WTC11 (cell line): ENCODE data around the gene PCBD2. TPM values are rescaled to one million over a fixed set of nuclear protein-coding genes. Genes with fewer than 3 reads are reported as not detected.

Source experiments
- ATAC-seq: fragments of 200-7000 bp; cut with Tn5 transposase; 2 replicates; pipeline ENCODE4 v1.10.0; 2021; ENCODE audit warnings: mild to moderate bottlenecking, moderate library complexity
- CTCF ChIA-PET: fragments of 300-600 bp; sonication (Branson Sonifier 250); formaldehyde crosslinking; loops from one replicate; lab custom pipeline; 2021; ENCODE audit warnings: antibody characterized with exemption; lab: Charles Lee
- POLR2A ChIA-PET: fragments of 350-600 bp; sonication (Branson Sonifier 250); formaldehyde crosslinking; loops from one replicate; lab custom pipeline; 2021; ENCODE audit warnings: antibody characterized with exemption; lab: Charles Lee
- DNase-seq: peaks from one replicate; pipeline ENCODE4 v3.0.0; 2021; ENCODE audit warnings: low spot score
- H3K27ac Mint-ChIP-seq: 2 replicates; pipeline ENCODE4 v1.8.0; 2021; ENCODE audit warnings: mixed read lengths
- H3K27me3 Mint-ChIP-seq: 2 replicates; pipeline ENCODE4 v1.8.0; 2021; ENCODE audit warnings: low read depth, mild to moderate bottlenecking, moderate library complexity, mixed read lengths
- H3K36me3 Mint-ChIP-seq: 2 replicates; pipeline ENCODE4 v1.8.0; 2021; ENCODE audit warnings: mixed read lengths
- H3K4me1 Mint-ChIP-seq: 2 replicates; pipeline ENCODE4 v1.8.0; 2022; ENCODE audit warnings: mixed read lengths
- H3K4me3 Mint-ChIP-seq: 2 replicates; pipeline ENCODE4 v1.8.0; 2021; ENCODE audit warnings: mild to moderate bottlenecking, moderate library complexity, mixed read lengths
- H3K9me3 Mint-ChIP-seq: 2 replicates; pipeline ENCODE4 v1.8.0; 2021; ENCODE audit warnings: mixed read lengths
- ARID4B ChIP-seq: sonication (generic); formaldehyde crosslinking; IDR thresholded peaks from 2 replicates; pipeline ENCODE4 v1.8.0; 2023; ENCODE audit warnings: missing genetic modification reagents, mild to moderate bottlenecking, borderline replicate concordance
- ELF4 ChIP-seq: sonication (generic); formaldehyde crosslinking; IDR thresholded peaks from 2 replicates; pipeline ENCODE4 v1.8.1; 2022; ENCODE audit warnings: low read depth, mild to moderate bottlenecking, moderate library complexity, missing genetic modification reagents
- GABPB1 ChIP-seq: sonication (generic); formaldehyde crosslinking; IDR thresholded peaks from 2 replicates; pipeline ENCODE4 v1.8.1; 2023; ENCODE audit warnings: mild to moderate bottlenecking, missing genetic modification reagents
- IRF2 ChIP-seq: sonication (generic); formaldehyde crosslinking; IDR thresholded peaks from 2 replicates; pipeline ENCODE4 v1.8.0; 2022; ENCODE audit warnings: low read depth, missing genetic modification reagents, borderline replicate concordance
- NFYB ChIP-seq: sonication (generic); formaldehyde crosslinking; conservative IDR thresholded peaks from 2 replicates; pipeline ENCODE4 v1.8.0; 2022; ENCODE audit warnings: low read depth, missing genetic modification reagents
- NR1H2 ChIP-seq: sonication (generic); formaldehyde crosslinking; IDR thresholded peaks from 2 replicates; pipeline ENCODE4 v1.9.0; 2021; ENCODE audit warnings: mild to moderate bottlenecking, moderate library complexity, missing genetic modification reagents
- NR2C2 ChIP-seq: sonication (generic); formaldehyde crosslinking; IDR thresholded peaks from 2 replicates; pipeline ENCODE4 v1.8.0; 2022; ENCODE audit warnings: mild to moderate bottlenecking, missing genetic modification reagents
- OVOL2 ChIP-seq: fragments of 250-450 bp; sonication (Bioruptor Pico); IDR thresholded peaks from 2 replicates; pipeline ENCODE4 v1.9.0; 2021; ENCODE audit warnings: mild to moderate bottlenecking, borderline replicate concordance
- RORB ChIP-seq: fragments of 250-450 bp; sonication (Bioruptor Pico); IDR thresholded peaks from 2 replicates; pipeline ENCODE4 v1.9.0; 2021; ENCODE audit warnings: mild to moderate bottlenecking
- TCF7 ChIP-seq: sonication (generic); formaldehyde crosslinking; IDR thresholded peaks from 2 replicates; pipeline ENCODE4 v1.8.0; 2022; ENCODE audit warnings: mild to moderate bottlenecking, low read depth, missing genetic modification reagents, moderate library complexity
- ZNF138 ChIP-seq: sonication (generic); formaldehyde crosslinking; conservative IDR thresholded peaks from 2 replicates; pipeline ENCODE4 v1.8.1; 2022; ENCODE audit warnings: mild to moderate bottlenecking, moderate library complexity, missing genetic modification reagents
- ZNF232 ChIP-seq: sonication (generic); formaldehyde crosslinking; IDR thresholded peaks from 2 replicates; pipeline ENCODE4 v1.8.0; 2022; ENCODE audit warnings: mild to moderate bottlenecking, missing genetic modification reagents
- ZNF281 ChIP-seq: sonication (generic); formaldehyde crosslinking; IDR thresholded peaks from 2 replicates; pipeline ENCODE4 v1.8.0; 2023; ENCODE audit warnings: mild to moderate bottlenecking, missing genetic modification reagents
- total RNA-seq: library from RNA; stranded (reverse); gene quantifications from 3 replicates; pipeline ENCODE4 v1.2.3, GENCODE V29; 2021
- TF ChIP-seq, protein P1 (sequence below): sonication (generic); formaldehyde crosslinking; IDR thresholded peaks from 2 replicates; pipeline ENCODE4 v1.8.1; 2023; ENCODE audit warnings: mild to moderate bottlenecking, missing genetic modification reagents, borderline replicate concordance
- TF ChIP-seq, protein P2 (sequence below): sonication (generic); formaldehyde crosslinking; IDR thresholded peaks from 2 replicates; pipeline ENCODE4 v1.8.0; 2022; ENCODE audit warnings: missing genetic modification reagents

Gene PCBD2
- total RNA-seq, 1 experiment from 2014 or later = 9.9 TPM

- ChIA-PET CTCF (interaction anchor here (1.4 kb wide), 1 partner anchor 13 kb away, joined by 4 read pairs; the partner anchor contains the start of gene PCBD2), POLR2A (no interaction called here)
- no peaks in the 10 kb centered on the region for H3K27me3 Mint-ChIP-seq
- ATAC-seq (no peak), DNase-seq (no peak)
- no peak overlapping the region for H3K4me3 Mint-ChIP-seq
- H3K27ac Mint-ChIP-seq = no peak overlapping the region
- TF ChIP-seq ZNF138 (CRISPR knock-in tag) = no peak
- peaks cover 12% of the 10 kb centered on the region for H3K4me1 Mint-ChIP-seq
- peaks cover 4% of the 10 kb centered on the region for H3K36me3 Mint-ChIP-seq
- no peaks in the 10 kb centered on the region for H3K9me3 Mint-ChIP-seq
Measured at GRCh38 chr5:134892282-134892681, 12.6 kb upstream of the PCBD2 start.

GRCh38 chr5:134892926-134893325 lies 12.0 kb upstream of the PCBD2 start:
- POLR2A ChIA-PET = no interaction called here
- no peak for ATAC-seq
- peaks cover 4% of the 10 kb centered on the region for H3K36me3 Mint-ChIP-seq
- TF ChIP-seq ZNF281 (CRISPR knock-in tag) = no peak
- no peak for TF ChIP-seq NR1H2 (CRISPR knock-in tag)
- TF ChIP-seq ZNF232 = no peak
- no peak for TF ChIP-seq RORB (CRISPR knock-in tag)
- TF ChIP-seq OVOL2 (CRISPR knock-in tag) = no peak
- no peak for TF ChIP-seq NFYB (CRISPR knock-in tag)
- TF ChIP-seq GABPB1 (CRISPR knock-in tag) = no peak
- no peak for TF ChIP-seq ELF4 (CRISPR knock-in tag)
- TF ChIP-seq TCF7 (CRISPR knock-in tag) = no peak
- TF ChIP-seq, protein P1, sequence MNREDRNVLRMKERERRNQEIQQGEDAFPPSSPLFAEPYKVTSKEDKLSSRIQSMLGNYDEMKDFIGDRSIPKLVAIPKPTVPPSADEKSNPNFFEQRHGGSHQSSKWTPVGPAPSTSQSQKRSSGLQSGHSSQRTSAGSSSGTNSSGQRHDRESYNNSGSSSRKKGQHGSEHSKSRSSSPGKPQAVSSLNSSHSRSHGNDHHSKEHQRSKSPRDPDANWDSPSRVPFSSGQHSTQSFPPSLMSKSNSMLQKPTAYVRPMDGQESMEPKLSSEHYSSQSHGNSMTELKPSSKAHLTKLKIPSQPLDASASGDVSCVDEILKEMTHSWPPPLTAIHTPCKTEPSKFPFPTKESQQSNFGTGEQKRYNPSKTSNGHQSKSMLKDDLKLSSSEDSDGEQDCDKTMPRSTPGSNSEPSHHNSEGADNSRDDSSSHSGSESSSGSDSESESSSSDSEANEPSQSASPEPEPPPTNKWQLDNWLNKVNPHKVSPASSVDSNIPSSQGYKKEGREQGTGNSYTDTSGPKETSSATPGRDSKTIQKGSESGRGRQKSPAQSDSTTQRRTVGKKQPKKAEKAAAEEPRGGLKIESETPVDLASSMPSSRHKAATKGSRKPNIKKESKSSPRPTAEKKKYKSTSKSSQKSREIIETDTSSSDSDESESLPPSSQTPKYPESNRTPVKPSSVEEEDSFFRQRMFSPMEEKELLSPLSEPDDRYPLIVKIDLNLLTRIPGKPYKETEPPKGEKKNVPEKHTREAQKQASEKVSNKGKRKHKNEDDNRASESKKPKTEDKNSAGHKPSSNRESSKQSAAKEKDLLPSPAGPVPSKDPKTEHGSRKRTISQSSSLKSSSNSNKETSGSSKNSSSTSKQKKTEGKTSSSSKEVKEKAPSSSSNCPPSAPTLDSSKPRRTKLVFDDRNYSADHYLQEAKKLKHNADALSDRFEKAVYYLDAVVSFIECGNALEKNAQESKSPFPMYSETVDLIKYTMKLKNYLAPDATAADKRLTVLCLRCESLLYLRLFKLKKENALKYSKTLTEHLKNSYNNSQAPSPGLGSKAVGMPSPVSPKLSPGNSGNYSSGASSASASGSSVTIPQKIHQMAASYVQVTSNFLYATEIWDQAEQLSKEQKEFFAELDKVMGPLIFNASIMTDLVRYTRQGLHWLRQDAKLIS (CRISPR knock-in tag) = no peak
- TF ChIP-seq IRF2 = no peak
- TF ChIP-seq, all 79 proteins: peak for 0
- Mint-ChIP-seq H3K27ac (no peak overlapping the region), H3K4me3 (no peak overlapping the region), H3K27me3 (no peaks in the 10 kb centered on the region), H3K4me1 (peaks cover 12% of the 10 kb centered on the region), H3K9me3 (no peaks in the 10 kb centered on the region)
- CTCF ChIA-PET = interaction anchor here (1.2 kb wide), 1 partner anchor 41 kb away, joined by 3 read pairs; no protein-coding TSS in a partner anchor
- no peak for DNase-seq

DNA sequence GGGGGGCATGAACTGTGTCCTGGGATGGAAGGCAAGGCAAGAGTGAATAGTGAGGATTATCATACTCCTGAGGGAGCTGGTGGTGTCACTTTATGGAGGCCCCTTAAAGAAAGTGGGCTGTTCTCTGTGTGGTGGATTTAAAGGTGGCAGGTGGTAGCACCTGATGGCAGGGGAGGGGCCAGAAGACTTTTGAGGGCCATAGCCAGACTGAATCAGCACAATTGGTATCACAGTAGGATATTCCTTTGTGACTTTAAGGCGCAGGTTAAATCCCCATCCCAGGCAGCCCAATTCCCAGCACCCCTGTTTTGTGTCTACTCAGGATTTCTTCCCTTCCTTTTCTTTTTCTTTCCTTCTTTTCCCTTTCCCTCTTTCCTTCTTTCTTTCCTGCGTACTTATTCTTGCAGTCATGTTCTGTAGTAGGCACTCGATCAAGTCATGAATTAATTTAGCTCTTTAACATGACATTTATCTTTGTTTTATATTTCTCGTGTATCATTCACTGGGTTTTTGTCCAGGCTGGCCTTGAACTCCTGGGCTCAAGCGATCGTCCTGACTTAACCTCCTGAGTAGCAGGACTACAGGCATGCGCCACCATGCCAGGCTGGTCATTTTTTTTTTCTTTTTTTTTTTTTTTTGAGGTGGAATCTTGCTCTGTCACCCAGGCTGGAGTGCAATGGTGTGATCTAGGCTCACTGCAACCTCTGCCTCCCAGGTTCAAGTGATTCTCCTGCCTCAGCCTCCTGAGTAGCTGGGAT lies 11.0 kb upstream of the PCBD2 start:
- Mint-ChIP-seq H3K27ac (no peak overlapping the region), H3K4me3 (no peak overlapping the region), H3K4me1 (peaks cover 12% of the 10 kb centered on the region), H3K27me3 (no peaks in the 10 kb centered on the region), H3K36me3 (peaks cover 4% of the 10 kb centered on the region), H3K9me3 (no peaks in the 10 kb centered on the region)
- POLR2A ChIA-PET = no interaction called here
- DNase-seq (no peak), ATAC-seq (peak; percentile 60)
- TF ChIP-seq, protein P2, sequence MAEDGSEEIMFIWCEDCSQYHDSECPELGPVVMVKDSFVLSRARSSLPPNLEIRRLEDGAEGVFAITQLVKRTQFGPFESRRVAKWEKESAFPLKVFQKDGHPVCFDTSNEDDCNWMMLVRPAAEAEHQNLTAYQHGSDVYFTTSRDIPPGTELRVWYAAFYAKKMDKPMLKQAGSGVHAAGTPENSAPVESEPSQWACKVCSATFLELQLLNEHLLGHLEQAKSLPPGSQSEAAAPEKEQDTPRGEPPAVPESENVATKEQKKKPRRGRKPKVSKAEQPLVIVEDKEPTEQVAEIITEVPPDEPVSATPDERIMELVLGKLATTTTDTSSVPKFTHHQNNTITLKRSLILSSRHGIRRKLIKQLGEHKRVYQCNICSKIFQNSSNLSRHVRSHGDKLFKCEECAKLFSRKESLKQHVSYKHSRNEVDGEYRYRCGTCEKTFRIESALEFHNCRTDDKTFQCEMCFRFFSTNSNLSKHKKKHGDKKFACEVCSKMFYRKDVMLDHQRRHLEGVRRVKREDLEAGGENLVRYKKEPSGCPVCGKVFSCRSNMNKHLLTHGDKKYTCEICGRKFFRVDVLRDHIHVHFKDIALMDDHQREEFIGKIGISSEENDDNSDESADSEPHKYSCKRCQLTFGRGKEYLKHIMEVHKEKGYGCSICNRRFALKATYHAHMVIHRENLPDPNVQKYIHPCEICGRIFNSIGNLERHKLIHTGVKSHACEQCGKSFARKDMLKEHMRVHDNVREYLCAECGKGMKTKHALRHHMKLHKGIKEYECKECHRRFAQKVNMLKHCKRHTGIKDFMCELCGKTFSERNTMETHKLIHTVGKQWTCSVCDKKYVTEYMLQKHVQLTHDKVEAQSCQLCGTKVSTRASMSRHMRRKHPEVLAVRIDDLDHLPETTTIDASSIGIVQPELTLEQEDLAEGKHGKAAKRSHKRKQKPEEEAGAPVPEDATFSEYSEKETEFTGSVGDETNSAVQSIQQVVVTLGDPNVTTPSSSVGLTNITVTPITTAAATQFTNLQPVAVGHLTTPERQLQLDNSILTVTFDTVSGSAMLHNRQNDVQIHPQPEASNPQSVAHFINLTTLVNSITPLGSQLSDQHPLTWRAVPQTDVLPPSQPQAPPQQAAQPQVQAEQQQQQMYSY (CRISPR knock-in tag) = no peak
- TF ChIP-seq ARID4B = no peak
- TF ChIP-seq NR2C2 (CRISPR knock-in tag) = no peak
- CTCF ChIA-PET = interaction anchor here (1.2 kb wide), 1 partner anchor 42 kb away, joined by 3 read pairs; no protein-coding TSS in a partner anchor
